GM06990 (cell line): ENCODE measurements around the gene EPHA1.

Experiments used
- DNase-seq: peaks from one replicate; pipeline ENCODE4 v3.0.0-alpha.2; 2011; ENCODE audit not compliant: insufficient read length; ENCODE audit errors: extremely low read depth
- H3K27me3 ChIP-seq: replicated peaks from 2 replicates; pipeline ENCODE4 v1.6.0; 2011; ENCODE audit warnings: low read length; ENCODE audit not compliant: control insufficient read depth, insufficient read depth
- H3K36me3 ChIP-seq: 2 replicates; pipeline ENCODE4 v1.5.1; 2011; ENCODE audit warnings: low read length; ENCODE audit not compliant: control insufficient read depth, insufficient read depth
- H3K4me3 ChIP-seq: replicated peaks from 2 replicates; pipeline ENCODE4 v1.5.1; 2011; ENCODE audit warnings: low read depth, mild to moderate bottlenecking, control low read depth, low read length
- TF ChIP-seq, protein P1 (sequence below): IDR thresholded peaks from 2 replicates; pipeline ENCODE4 v1.5.1; 2011; ENCODE audit warnings: low read length, control low read depth, mild to moderate bottlenecking, inconsistent platforms; ENCODE audit not compliant: insufficient read depth, poor library complexity, severe bottlenecking

The EPHA1 gene

DNA sequence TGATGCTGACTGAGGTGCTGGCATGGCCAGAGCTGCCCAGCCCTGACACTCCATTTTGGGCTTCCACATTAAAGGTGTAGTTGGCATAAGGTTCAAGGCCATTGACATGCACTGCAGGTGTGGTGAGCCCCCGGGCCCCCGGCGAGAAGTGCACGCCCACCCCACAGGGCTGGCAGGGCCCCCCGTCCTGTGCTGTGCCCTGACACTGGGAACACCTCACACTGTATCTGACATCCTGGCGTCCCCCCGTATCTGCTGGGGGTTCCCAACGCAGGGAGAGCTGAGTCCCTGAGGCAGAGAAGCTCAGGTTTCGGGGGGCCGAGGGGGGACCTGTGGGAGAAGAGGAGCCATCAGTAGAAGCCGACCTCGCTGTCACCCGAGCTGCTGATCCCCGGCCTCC, 10.0 kb downstream of the EPHA1 start:
- DNase-seq: no peak

DNA sequence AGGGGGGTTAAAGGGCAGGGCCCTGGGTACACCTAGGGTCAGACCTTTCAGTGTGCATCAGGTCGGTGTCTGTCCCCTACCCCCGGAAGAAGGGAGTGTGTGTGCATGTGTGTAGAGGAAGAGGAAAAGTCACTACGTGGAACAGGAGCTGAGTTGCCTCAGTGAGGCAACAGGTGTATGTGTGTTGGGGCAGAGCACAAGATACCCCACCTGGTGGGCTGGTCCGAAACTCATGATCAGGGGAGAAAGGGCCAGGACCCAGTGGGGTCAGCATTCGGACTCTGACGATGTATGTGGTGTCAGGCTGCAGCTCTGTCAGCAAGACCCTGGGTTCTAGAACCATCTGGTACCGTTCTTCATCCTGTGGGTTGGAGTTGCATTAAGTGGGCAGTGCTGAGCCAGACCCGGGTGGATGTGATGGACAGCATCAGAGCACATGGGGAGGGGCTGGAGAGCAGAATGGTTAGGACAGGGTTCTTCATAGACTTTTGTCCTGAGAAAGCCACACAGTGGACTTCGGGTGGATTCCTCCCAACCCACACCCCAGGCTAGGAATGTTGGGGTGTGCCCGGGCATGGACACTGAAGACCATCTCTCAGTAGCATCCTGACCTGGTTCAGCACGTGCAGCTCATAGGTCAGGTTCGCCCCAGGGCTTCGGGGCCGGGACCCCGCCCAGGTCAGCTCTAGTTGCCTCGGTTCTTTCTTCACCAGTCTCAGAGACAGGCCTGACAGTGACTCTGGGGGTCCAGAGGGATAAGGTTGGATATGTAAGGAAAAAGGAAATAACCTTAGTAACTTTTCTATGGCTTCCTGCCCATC, 10.7 kb downstream of the EPHA1 start:
- TF ChIP-seq, protein P1, sequence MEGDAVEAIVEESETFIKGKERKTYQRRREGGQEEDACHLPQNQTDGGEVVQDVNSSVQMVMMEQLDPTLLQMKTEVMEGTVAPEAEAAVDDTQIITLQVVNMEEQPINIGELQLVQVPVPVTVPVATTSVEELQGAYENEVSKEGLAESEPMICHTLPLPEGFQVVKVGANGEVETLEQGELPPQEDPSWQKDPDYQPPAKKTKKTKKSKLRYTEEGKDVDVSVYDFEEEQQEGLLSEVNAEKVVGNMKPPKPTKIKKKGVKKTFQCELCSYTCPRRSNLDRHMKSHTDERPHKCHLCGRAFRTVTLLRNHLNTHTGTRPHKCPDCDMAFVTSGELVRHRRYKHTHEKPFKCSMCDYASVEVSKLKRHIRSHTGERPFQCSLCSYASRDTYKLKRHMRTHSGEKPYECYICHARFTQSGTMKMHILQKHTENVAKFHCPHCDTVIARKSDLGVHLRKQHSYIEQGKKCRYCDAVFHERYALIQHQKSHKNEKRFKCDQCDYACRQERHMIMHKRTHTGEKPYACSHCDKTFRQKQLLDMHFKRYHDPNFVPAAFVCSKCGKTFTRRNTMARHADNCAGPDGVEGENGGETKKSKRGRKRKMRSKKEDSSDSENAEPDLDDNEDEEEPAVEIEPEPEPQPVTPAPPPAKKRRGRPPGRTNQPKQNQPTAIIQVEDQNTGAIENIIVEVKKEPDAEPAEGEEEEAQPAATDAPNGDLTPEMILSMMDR: no peak
- H3K36me3 ChIP-seq: 0 out of 2 replicates have a peak, but pooled peaks cover under 1% of the 10 kb centered on the region
- DNase-seq: no peak
- no peaks in the 10 kb centered on the region; the same call in 1 of the 2 replicates for H3K27me3 ChIP-seq
- no peak overlapping the region for H3K4me3 ChIP-seq

More for the DNA sequence above, 10.0 kb downstream of the EPHA1 start:
- H3K4me3 ChIP-seq: no peak overlapping the region
- TF ChIP-seq, protein P1: no peak
- no peaks in the 10 kb centered on the region; the same call in 1 of the 2 replicates for H3K27me3 ChIP-seq
- H3K36me3 ChIP-seq: no peaks in the 10 kb centered on the region

DNA sequence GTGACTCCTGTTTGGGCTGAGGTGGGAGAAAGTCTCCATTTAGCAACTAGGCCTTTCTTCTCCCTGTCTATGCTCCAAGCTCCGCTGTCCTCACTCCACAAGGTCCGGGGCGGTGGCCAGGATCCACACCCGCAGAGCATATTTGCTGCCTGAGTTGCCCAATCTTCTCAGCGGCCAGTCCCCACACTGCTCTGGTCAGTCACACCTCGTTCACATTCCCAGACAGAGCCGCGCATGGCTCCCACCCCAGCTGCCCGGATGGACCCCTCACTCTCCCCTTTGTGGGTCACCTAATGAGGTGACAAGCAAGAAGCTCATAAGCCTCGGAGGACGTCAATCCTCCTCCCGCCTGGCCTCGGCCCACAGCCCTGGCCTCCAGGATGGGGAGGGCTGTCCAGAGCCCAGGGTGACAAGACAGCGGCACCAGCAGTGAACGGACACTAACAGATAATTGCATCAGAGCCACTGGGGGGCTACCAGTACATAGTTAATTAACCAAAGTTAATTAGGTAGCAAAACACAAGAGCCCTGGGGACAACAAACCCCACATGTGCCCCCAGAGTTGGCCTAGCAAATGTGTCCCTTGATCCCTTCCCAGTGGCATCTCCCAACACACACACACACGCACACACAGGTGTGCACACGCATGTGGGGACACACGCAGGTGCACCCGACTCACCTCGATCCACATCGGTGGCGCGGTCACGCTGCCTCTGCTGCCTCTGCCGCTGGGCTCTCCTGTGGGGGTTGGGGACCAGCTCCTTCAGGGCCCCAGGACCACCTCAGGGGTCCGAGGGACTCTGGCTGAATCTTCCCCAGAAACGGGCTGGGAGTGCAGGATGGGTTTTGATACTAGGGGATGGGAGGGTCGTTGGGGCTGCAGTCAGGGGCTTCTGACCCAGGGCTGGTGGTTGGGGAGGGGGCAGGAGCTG, 11.8 kb downstream of the EPHA1 start:
- DNase-seq: no peak
- TF ChIP-seq, protein P1: no peak
- H3K4me3 ChIP-seq: no peak overlapping the region
- H3K27me3 ChIP-seq: no peaks in the 10 kb centered on the region; the same call in 1 of the 2 replicates
- H3K36me3 ChIP-seq: 0 out of 2 replicates have a peak, but pooled peaks cover 2% of the 10 kb centered on the region

GRCh38 chr7:143396182-143396581, 12.5 kb downstream of the EPHA1 start:
- no peak for DNase-seq
- TF ChIP-seq, protein P1: no peak
- Histone ChIP-seq H3K27me3 (no peaks in the 10 kb centered on the region; the same call in 1 of the 2 replicates), H3K36me3 (peaks cover 5% of the 10 kb centered on the region), H3K4me3 (no peak overlapping the region)

DNA sequence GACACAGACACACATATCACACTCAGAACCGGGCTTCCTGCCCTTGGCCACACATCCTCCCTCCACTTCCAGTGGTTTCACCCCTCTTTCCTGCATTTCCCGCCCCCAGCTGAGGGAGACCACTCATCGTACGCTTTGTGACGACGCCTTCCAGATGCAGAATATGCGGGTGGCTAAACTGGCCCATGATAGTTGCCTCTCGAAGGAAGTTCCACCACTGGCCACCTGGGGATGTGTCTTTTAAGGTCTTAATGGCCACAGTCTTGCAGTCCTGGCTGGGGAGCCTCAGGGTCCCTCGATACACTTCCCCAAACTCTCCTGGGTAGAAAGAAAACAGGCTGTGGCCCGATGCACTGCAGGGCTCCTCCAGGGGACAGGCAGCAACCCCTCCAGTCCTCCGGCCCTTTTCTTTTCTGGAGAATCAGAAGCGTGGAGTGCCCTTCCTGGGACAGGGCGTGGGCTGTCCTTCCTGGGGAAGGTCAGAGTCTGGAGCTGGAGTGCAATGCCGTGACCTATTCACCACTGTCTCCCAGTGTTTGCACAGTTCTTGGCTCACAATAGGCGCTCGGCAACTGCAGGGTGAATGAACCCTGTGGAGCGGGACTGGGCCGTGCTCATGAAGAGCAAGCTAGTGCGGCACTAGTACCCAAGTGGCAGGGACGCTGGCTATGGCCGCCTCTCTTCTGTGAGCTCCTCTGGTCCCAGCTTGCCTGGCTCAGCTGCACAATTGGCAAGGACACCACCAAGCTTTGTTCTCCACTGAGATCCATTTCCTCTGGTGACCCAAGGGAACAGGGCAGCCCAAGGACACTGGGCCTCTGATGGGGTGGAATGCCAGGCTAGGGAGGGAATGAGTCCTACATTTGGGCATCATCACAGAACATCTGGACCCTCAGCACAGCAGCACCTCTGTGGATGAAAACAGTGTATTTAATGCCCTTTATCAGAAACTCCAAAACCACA, 13.2 kb downstream of the EPHA1 start:
- no peak overlapping the region for H3K4me3 ChIP-seq
- no peaks in the 10 kb centered on the region; the same call in 1 of the 2 replicates for H3K27me3 ChIP-seq
- TF ChIP-seq, protein P1: no peak
- no peak for DNase-seq
- H3K36me3 ChIP-seq: peaks cover 7% of the 10 kb centered on the region
